WTC11 (cell line): ENCODE results near the gene CAT. TPM values are rescaled to one million over a fixed set of nuclear protein-coding genes. Genes with fewer than 3 reads are reported as not detected.

ENCODE experiments used
- ATAC-seq: fragments of 200-7000 bp; cut with Tn5 transposase; 2 replicates; pipeline ENCODE4 v1.10.0; 2021; ENCODE audit warnings: mild to moderate bottlenecking, moderate library complexity
- CTCF ChIA-PET: fragments of 300-600 bp; sonication (Branson Sonifier 250); formaldehyde crosslinking; loops from one replicate; lab custom pipeline; 2021; ENCODE audit warnings: antibody characterized with exemption; lab: Charles Lee
- POLR2A ChIA-PET: fragments of 350-600 bp; sonication (Branson Sonifier 250); formaldehyde crosslinking; loops from one replicate; lab custom pipeline; 2021; ENCODE audit warnings: antibody characterized with exemption; lab: Charles Lee
- DNase-seq: peaks from one replicate; pipeline ENCODE4 v3.0.0; 2021; ENCODE audit warnings: low spot score
- H3K27ac Mint-ChIP-seq: 2 replicates; pipeline ENCODE4 v1.8.0; 2021; ENCODE audit warnings: mixed read lengths
- H3K27me3 Mint-ChIP-seq: 2 replicates; pipeline ENCODE4 v1.8.0; 2021; ENCODE audit warnings: low read depth, mild to moderate bottlenecking, moderate library complexity, mixed read lengths
- H3K36me3 Mint-ChIP-seq: 2 replicates; pipeline ENCODE4 v1.8.0; 2021; ENCODE audit warnings: mixed read lengths
- H3K4me1 Mint-ChIP-seq: 2 replicates; pipeline ENCODE4 v1.8.0; 2022; ENCODE audit warnings: mixed read lengths
- H3K4me3 Mint-ChIP-seq: 2 replicates; pipeline ENCODE4 v1.8.0; 2021; ENCODE audit warnings: mild to moderate bottlenecking, moderate library complexity, mixed read lengths
- H3K9me3 Mint-ChIP-seq: 2 replicates; pipeline ENCODE4 v1.8.0; 2021; ENCODE audit warnings: mixed read lengths
- ATF2 ChIP-seq: sonication (generic); formaldehyde crosslinking; IDR thresholded peaks from 2 replicates; pipeline ENCODE4 v1.8.1; 2022; ENCODE audit warnings: low read depth, missing genetic modification reagents, borderline replicate concordance
- ATF6 ChIP-seq: sonication (generic); formaldehyde crosslinking; IDR thresholded peaks from 2 replicates; pipeline ENCODE4 v1.8.1; 2023; ENCODE audit warnings: mild to moderate bottlenecking, missing genetic modification reagents
- CREB1 ChIP-seq: sonication (generic); formaldehyde crosslinking; IDR thresholded peaks from 2 replicates; pipeline ENCODE4 v1.8.0; 2023; ENCODE audit warnings: mild to moderate bottlenecking, missing genetic modification reagents
- E2F4 ChIP-seq: sonication (generic); formaldehyde crosslinking; IDR thresholded peaks from 2 replicates; pipeline ENCODE4 v1.8.1; 2022; ENCODE audit warnings: low read depth, mild to moderate bottlenecking, moderate library complexity, missing genetic modification reagents, borderline replicate concordance
- ETV6 ChIP-seq: sonication (generic); formaldehyde crosslinking; IDR thresholded peaks from 2 replicates; pipeline ENCODE4 v1.8.1; 2022; ENCODE audit warnings: mild to moderate bottlenecking, missing genetic modification reagents
- FOXJ3 ChIP-seq: sonication (generic); formaldehyde crosslinking; IDR thresholded peaks from 2 replicates; pipeline ENCODE4 v1.9.0; 2021; ENCODE audit warnings: missing genetic modification reagents, mild to moderate bottlenecking, borderline replicate concordance
- FOXP4 ChIP-seq: sonication (generic); formaldehyde crosslinking; IDR thresholded peaks from 2 replicates; pipeline ENCODE4 v1.8.0; 2022; ENCODE audit warnings: mild to moderate bottlenecking, missing genetic modification reagents
- GTF2I ChIP-seq: fragments of 250-450 bp; sonication (Bioruptor Pico); conservative IDR thresholded peaks from 2 replicates; pipeline ENCODE4 v1.4.0; 2021; ENCODE audit warnings: mild to moderate bottlenecking
- IRF2 ChIP-seq: sonication (generic); formaldehyde crosslinking; IDR thresholded peaks from 2 replicates; pipeline ENCODE4 v1.8.0; 2022; ENCODE audit warnings: low read depth, missing genetic modification reagents, borderline replicate concordance
- MYBL2 ChIP-seq: sonication (generic); formaldehyde crosslinking; IDR thresholded peaks from 2 replicates; pipeline ENCODE4 v1.8.1; 2023; ENCODE audit warnings: mild to moderate bottlenecking, moderate library complexity, missing genetic modification reagents
- NFATC4 ChIP-seq: fragments of 250-450 bp; sonication (Bioruptor Pico); IDR thresholded peaks from 2 replicates; pipeline ENCODE4 v1.9.0; 2021; ENCODE audit warnings: mild to moderate bottlenecking
- PRDM15 ChIP-seq: sonication (generic); formaldehyde crosslinking; IDR thresholded peaks from 2 replicates; pipeline ENCODE4 v1.8.0; 2022; ENCODE audit warnings: missing genetic modification reagents
- PREB ChIP-seq: sonication (generic); formaldehyde crosslinking; IDR thresholded peaks from 2 replicates; pipeline ENCODE4 v1.8.1; 2022; ENCODE audit warnings: mild to moderate bottlenecking, missing genetic modification reagents, moderate library complexity, borderline replicate concordance
- USF1 ChIP-seq: sonication (generic); formaldehyde crosslinking; IDR thresholded peaks from 2 replicates; pipeline ENCODE4 v1.8.0; 2022; ENCODE audit warnings: mild to moderate bottlenecking, missing genetic modification reagents
- ZBTB43 ChIP-seq: sonication (generic); formaldehyde crosslinking; IDR thresholded peaks from 2 replicates; pipeline ENCODE4 v1.8.1; 2023; ENCODE audit warnings: mild to moderate bottlenecking, missing genetic modification reagents
- ZNF121 ChIP-seq: sonication (generic); formaldehyde crosslinking; IDR thresholded peaks from 2 replicates; pipeline ENCODE4 v1.8.0; 2023; ENCODE audit warnings: missing genetic modification reagents
- ZNF317 ChIP-seq: sonication (generic); formaldehyde crosslinking; IDR thresholded peaks from 2 replicates; pipeline ENCODE4 v1.8.1; 2023; ENCODE audit warnings: low read depth, mild to moderate bottlenecking, moderate library complexity, missing genetic modification reagents, borderline replicate concordance
- ZNF396 ChIP-seq: fragments of 250-450 bp; sonication (Bioruptor Pico); IDR thresholded peaks from 2 replicates; pipeline ENCODE4 v1.8.0; 2021; ENCODE audit warnings: mild to moderate bottlenecking, moderate library complexity, borderline replicate concordance
- ZNF425 ChIP-seq: fragments of 250-450 bp; sonication (Bioruptor Pico); conservative IDR thresholded peaks from 2 replicates; pipeline ENCODE4 v1.9.0; 2021; ENCODE audit warnings: mild to moderate bottlenecking
- total RNA-seq: library from RNA; stranded (reverse); gene quantifications from 3 replicates; pipeline ENCODE4 v1.2.3, GENCODE V29; 2021

The CAT gene
- total RNA-seq, 1 experiment from 2014 or later: 9.3 TPM

GRCh38 chr11:34415538-34415937 is 23.2 kb upstream of the CAT start (continued):
- no peak for TF ChIP-seq IRF2
- TF ChIP-seq PREB (CRISPR knock-in tag): no peak
- TF ChIP-seq E2F4 (CRISPR knock-in tag): no peak
- no peak for TF ChIP-seq MYBL2 (CRISPR knock-in tag)
- TF ChIP-seq FOXP4 (CRISPR knock-in tag): no peak
- no peak for TF ChIP-seq GTF2I
- no peak for TF ChIP-seq ETV6 (CRISPR knock-in tag)
- TF ChIP-seq ATF2 (CRISPR knock-in tag): no peak
- TF ChIP-seq ZNF396 (CRISPR knock-in tag): no peak

GRCh38 chr11:34416088-34416487 is 22.6 kb upstream of the CAT start:
- H3K4me1 Mint-ChIP-seq: no peaks in the 10 kb centered on the region
- no peak overlapping the region for H3K4me3 Mint-ChIP-seq
- POLR2A ChIA-PET: no interaction called here
- DNase-seq: no peak
- H3K27me3 Mint-ChIP-seq: peaks cover 3% of the 10 kb centered on the region
- TF ChIP-seq CREB1: no peak
- TF ChIP-seq ATF6: no peak
- no peak for TF ChIP-seq ZNF121 (CRISPR knock-in tag)
- no peak for TF ChIP-seq ZBTB43 (CRISPR knock-in tag)
- TF ChIP-seq NFATC4: no peak
- no peak for TF ChIP-seq FOXJ3 (CRISPR knock-in tag)
- no peak for TF ChIP-seq ZNF317 (CRISPR knock-in tag)
- no peak for TF ChIP-seq MYBL2 (CRISPR knock-in tag)
- TF ChIP-seq ZNF425 (CRISPR knock-in tag): no peak
- no peak for TF ChIP-seq PRDM15 (CRISPR knock-in tag)
- TF ChIP-seq USF1 (CRISPR knock-in tag): no peak
- TF ChIP-seq, all 79 proteins: peak for 0
- CTCF ChIA-PET: interaction anchor here (1.1 to 1.3 kb wide), 3 partner anchors 15 to 53 kb away, joined by 3 read pairs; no protein-coding TSS in a partner anchor
- no peak overlapping the region for H3K27ac Mint-ChIP-seq
- H3K36me3 Mint-ChIP-seq: peaks cover 20% of the 10 kb centered on the region
- peaks cover 32% of the 10 kb centered on the region for H3K9me3 Mint-ChIP-seq
- ATAC-seq: no peak
